ACC112 (cell line): ENCODE measurements around the gene PARD3B.

ENCODE experiments used
- H2AFZ ChIP-seq: fragments of 200-600 bp; sonication (generic); one replicate; pipeline ENCODE4 v1.6.0; 2017; ENCODE audit warnings: antibody characterized with exemption, low read length; ENCODE audit not compliant: unreplicated experiment
- H3K27ac ChIP-seq: fragments of 200-600 bp; sonication (generic); 2 replicates; pipeline ENCODE4 v1.5.1; 2014; ENCODE audit warnings: low read depth, mild to moderate bottlenecking, antibody characterized with exemption, low read length, moderate library complexity
- H3K27me3 ChIP-seq: fragments of 200-600 bp; sonication (generic); 2 replicates; pipeline ENCODE4 v1.6.1; 2014; ENCODE audit warnings: mild to moderate bottlenecking, antibody characterized with exemption, low read length, moderate library complexity, mixed read lengths; ENCODE audit not compliant: insufficient read depth
- H3K36me3 ChIP-seq: fragments of 200-600 bp; sonication (generic); 2 replicates; pipeline ENCODE4 v1.6.1; 2016; ENCODE audit warnings: mild to moderate bottlenecking, antibody characterized with exemption, low read length, moderate library complexity, mixed read lengths; ENCODE audit not compliant: insufficient read depth
- H3K4me1 ChIP-seq: fragments of 200-600 bp; sonication (generic); one replicate; pipeline ENCODE4 v1.6.1; 2016; ENCODE audit warnings: low read length, mixed read lengths; ENCODE audit not compliant: insufficient read depth, unreplicated experiment, control insufficient read depth
- H3K4me3 ChIP-seq: fragments of 200-600 bp; sonication (generic); 2 replicates; pipeline ENCODE4 v1.5.1; 2014; ENCODE audit warnings: mild to moderate bottlenecking, low read depth, low read length
- H3K79me2 ChIP-seq: fragments of 200-600 bp; sonication (generic); one replicate; pipeline ENCODE4 v1.6.0; 2016; ENCODE audit warnings: low read length; ENCODE audit not compliant: control insufficient read depth, unreplicated experiment, insufficient read depth

PARD3B gene

GRCh38 chr2:204628926-204629712, 83.8 kb downstream of the PARD3B start:
- H3K36me3 ChIP-seq, result no peaks in the 10 kb centered on the region
- H3K4me1 ChIP-seq, result peaks cover 13% of the 10 kb centered on the region
- no peak overlapping the region for H2AFZ ChIP-seq
- no peaks in the 10 kb centered on the region for H3K79me2 ChIP-seq
- no peak overlapping the region for H3K4me3 ChIP-seq
- no peaks in the 10 kb centered on the region for H3K27me3 ChIP-seq
- H3K27ac ChIP-seq, result no peak overlapping the region

GRCh38 chr2:204632410-204632809, 87.1 kb downstream of the PARD3B start:
- Histone ChIP-seq H2AFZ (no peak overlapping the region), H3K79me2 (no peaks in the 10 kb centered on the region), H3K27me3 (no peaks in the 10 kb centered on the region), H3K4me1 (peaks cover 13% of the 10 kb centered on the region), H3K4me3 (no peak overlapping the region), H3K27ac (no peak overlapping the region), H3K36me3 (no peaks in the 10 kb centered on the region)

- no peaks in the 10 kb centered on the region for H3K4me1 ChIP-seq
- no peaks in the 10 kb centered on the region for H3K79me2 ChIP-seq
- H3K27me3 ChIP-seq, result no peaks in the 10 kb centered on the region
- H3K27ac ChIP-seq, result no peak overlapping the region
- no peaks in the 10 kb centered on the region for H3K36me3 ChIP-seq
- no peak overlapping the region for H2AFZ ChIP-seq
- H3K4me3 ChIP-seq, result no peak overlapping the region
Observed at GRCh38 chr2:204634564-204634963, 89.3 kb downstream of the PARD3B start.

GRCh38 chr2:204635478-204635877, 90.2 kb downstream of the PARD3B start:
- H3K79me2 ChIP-seq, result no peaks in the 10 kb centered on the region
- H3K4me1 ChIP-seq, result no peaks in the 10 kb centered on the region
- no peak overlapping the region for H2AFZ ChIP-seq
- H3K27ac ChIP-seq, result no peak overlapping the region
- no peaks in the 10 kb centered on the region for H3K27me3 ChIP-seq
- H3K36me3 ChIP-seq, result no peaks in the 10 kb centered on the region
- H3K4me3 ChIP-seq, result no peak overlapping the region

- Histone ChIP-seq H3K27ac (no peak overlapping the region), H3K27me3 (no peaks in the 10 kb centered on the region), H3K4me1 (no peaks in the 10 kb centered on the region), H2AFZ (no peak overlapping the region), H3K4me3 (no peak overlapping the region), H3K36me3 (no peaks in the 10 kb centered on the region), H3K79me2 (no peaks in the 10 kb centered on the region)
Observed at GRCh38 chr2:204638471-204639194, 93.4 kb downstream of the PARD3B start.

- Histone ChIP-seq H3K4me1 (peaks cover 12% of the 10 kb centered on the region), H3K27me3 (no peaks in the 10 kb centered on the region), H3K27ac (no peak overlapping the region), H3K4me3 (no peak overlapping the region), H3K79me2 (no peaks in the 10 kb centered on the region), H2AFZ (no peak overlapping the region), H3K36me3 (no peaks in the 10 kb centered on the region)
Observed at GRCh38 chr2:204643326-204643725, 98.1 kb downstream of the PARD3B start.

- peak overlapping the region; percentile 31; the same call in 1 of the 2 replicates for H3K27ac ChIP-seq
- no peak overlapping the region for H2AFZ ChIP-seq
- H3K27me3 ChIP-seq, result no peaks in the 10 kb centered on the region
- H3K4me1 ChIP-seq, result peaks cover 12% of the 10 kb centered on the region
- H3K4me3 ChIP-seq, result no peak overlapping the region
- H3K79me2 ChIP-seq, result no peaks in the 10 kb centered on the region
- H3K36me3 ChIP-seq, result no peaks in the 10 kb centered on the region
Observed at GRCh38 chr2:204645018-204645773, 99.9 kb downstream of the PARD3B start.

- H3K4me1 ChIP-seq, result peaks cover 12% of the 10 kb centered on the region
Observed at GRCh38 chr2:204647626-204648025, 102.4 kb downstream of the PARD3B start.

GRCh38 chr2:204650611-204651010, 105.3 kb downstream of the PARD3B start:
- H3K79me2 ChIP-seq, result no peaks in the 10 kb centered on the region
- H3K4me1 ChIP-seq, result peaks cover 14% of the 10 kb centered on the region
- no peaks in the 10 kb centered on the region for H3K36me3 ChIP-seq
- no peaks in the 10 kb centered on the region for H3K27me3 ChIP-seq
- no peak overlapping the region for H3K4me3 ChIP-seq
- H3K27ac ChIP-seq, result no peak overlapping the region
- no peak overlapping the region for H2AFZ ChIP-seq

More at GRCh38 chr2:204647626-204648025, 102.4 kb downstream of the PARD3B start:
- H3K4me3 ChIP-seq, result no peak overlapping the region
- H2AFZ ChIP-seq, result no peak overlapping the region
- no peaks in the 10 kb centered on the region for H3K36me3 ChIP-seq
- no peaks in the 10 kb centered on the region for H3K27me3 ChIP-seq
- no peak overlapping the region for H3K27ac ChIP-seq
- H3K79me2 ChIP-seq, result no peaks in the 10 kb centered on the region

- Histone ChIP-seq H3K36me3 (no peaks in the 10 kb centered on the region), H3K79me2 (no peaks in the 10 kb centered on the region), H3K4me3 (no peak overlapping the region)
Observed at GRCh38 chr2:204652063-204652462, 106.8 kb downstream of the PARD3B start.

More at GRCh38 chr2:204652063-204652462, 106.8 kb downstream of the PARD3B start:
- H3K4me1 ChIP-seq, result peaks cover 11% of the 10 kb centered on the region
- H2AFZ ChIP-seq, result no peak overlapping the region
- H3K27ac ChIP-seq, result no peak overlapping the region
- H3K27me3 ChIP-seq, result no peaks in the 10 kb centered on the region
